Endothelial cell of umbilical vein (primary cell): ENCODE measurements around the gene SLC6A16. TPM values are rescaled to one million over a fixed set of nuclear protein-coding genes. Genes with fewer than 3 reads are reported as not detected.

Source experiments
- BruUV-seq: library from RNA; stranded (reverse); fragments of 400-500 nt; replicated peaks from 2 replicates; lab custom pipeline; 2021; lab: Mats Ljungman, UMichigan
- CTCF ChIA-PET: fragments of 300-600, 350-600 bp; sonication (Branson Sonifier 250); formaldehyde crosslinking; loops from one replicate; lab custom pipeline; 2021; ENCODE audit warnings: antibody characterized with exemption, inconsistent platforms; lab: Charles Lee
- POLR2A ChIA-PET: fragments of 300-600, 350-600 bp; sonication (Branson Sonifier 250); formaldehyde crosslinking; loops from one replicate; lab custom pipeline; 2021; ENCODE audit warnings: antibody characterized with exemption, inconsistent platforms; lab: Charles Lee
- DNase-seq: peaks from one replicate; pipeline ENCODE4 v3.0.0-alpha.2; 2011; ENCODE audit warnings: low read depth, low spot score
- FAIRE-seq: peaks from 2 replicates; lab custom pipeline; 2011; peaks lifted over from hg19 to GRCh38; lab: Jason Lieb, UNC
- H2AFZ ChIP-seq: 2 replicates; pipeline ENCODE4 v1.6.0; 2012; ENCODE audit warnings: low read depth, low read length, control low read depth, inconsistent platforms
- H3K27ac ChIP-seq: 2 replicates; pipeline ENCODE4 v1.5.1; 2011; ENCODE audit warnings: low read depth, mild to moderate bottlenecking, control low read depth, low read length, moderate library complexity; ENCODE audit not compliant: insufficient read depth
- H3K27me3 ChIP-seq, 2 experiments: 2 replicates each; pipeline versions ENCODE4 v1.6.0 to v1.6.1; 2011; ENCODE audit warnings: low read length in 2 of 2, mixed read lengths in 1 of 2; ENCODE audit not compliant: control insufficient read depth in 2 of 2, insufficient read depth in 2 of 2
- H3K36me3 ChIP-seq, 2 experiments: 2 replicates in 1 of 2; 3 replicates in 1 of 2; pipeline ENCODE4 v1.5.1; 2011; ENCODE audit warnings: low read length in 2 of 2, mild to moderate bottlenecking in 1 of 2, moderate library complexity in 1 of 2; ENCODE audit not compliant: control insufficient read depth in 2 of 2, insufficient read depth in 2 of 2; ENCODE audit errors: extremely low read depth in 1 of 2
- H3K4me1 ChIP-seq: 3 replicates; pipeline ENCODE4 v1.5.1; 2011; ENCODE audit warnings: mild to moderate bottlenecking, low read length; ENCODE audit not compliant: control insufficient read depth, insufficient read depth; ENCODE audit errors: extremely low read depth
- H3K4me2 ChIP-seq: 2 replicates; pipeline ENCODE4 v1.6.1; 2011; ENCODE audit warnings: low read length, control low read depth, mixed read lengths; ENCODE audit not compliant: insufficient read depth
- H3K4me3 ChIP-seq, 3 experiments: fragments of 200-600 bp in 1 of 3; sonication (generic), shearing (Covaris generic) in 1 of 3; replicated peaks in 1 of 3; 2 replicates each; pipeline ENCODE4 v1.5.1; 2011 to 2016; ENCODE audit warnings: control low read depth in 3 of 3, low read length in 3 of 3, mild to moderate bottlenecking in 2 of 3, inconsistent platforms in 1 of 3, low read depth in 1 of 3, moderate library complexity in 1 of 3; ENCODE audit not compliant: insufficient read depth in 1 of 3
- H3K79me2 ChIP-seq: 2 replicates; pipeline ENCODE4 v1.6.0; 2012; ENCODE audit warnings: low read length, inconsistent platforms; ENCODE audit not compliant: control insufficient read depth, insufficient read depth
- H3K9ac ChIP-seq: replicated peaks from 2 replicates; pipeline ENCODE3; 2011; ENCODE audit warnings: low read length, control low read depth; ENCODE audit not compliant: insufficient read depth; ENCODE audit errors: extremely low read depth
- H3K9me1 ChIP-seq: replicated peaks from 3 replicates; pipeline ENCODE4 v1.6.0; 2011; ENCODE audit warnings: mild to moderate bottlenecking, low read length; ENCODE audit not compliant: control insufficient read depth, insufficient read depth; ENCODE audit errors: extremely low read depth
- H3K9me3 ChIP-seq: replicated peaks from 2 replicates; pipeline ENCODE4 v1.5.1; 2012; ENCODE audit warnings: low read length, inconsistent platforms; ENCODE audit not compliant: control insufficient read depth, insufficient read depth
- H4K20me1 ChIP-seq: replicated peaks from 2 replicates; pipeline ENCODE3; 2011; ENCODE audit warnings: mild to moderate bottlenecking, low read length; ENCODE audit not compliant: control insufficient read depth, insufficient read depth; ENCODE audit errors: extremely low read depth
- JUN ChIP-seq: IDR thresholded peaks from 2 replicates; pipeline ENCODE4 v1.6.1; 2011; ENCODE audit warnings: borderline replicate concordance, low read depth; ENCODE audit not compliant: insufficient read length, insufficient read depth
- MAX ChIP-seq: IDR thresholded peaks from 2 replicates; pipeline ENCODE4 v1.6.1; 2011; ENCODE audit not compliant: insufficient read depth, insufficient read length
- MYC ChIP-seq: IDR thresholded peaks from one replicate; pipeline ENCODE4 v1.6.1; 2011; ENCODE audit warnings: mild to moderate bottlenecking, low read depth, low read length
- POLR2A ChIP-seq: IDR thresholded peaks from 2 replicates; pipeline ENCODE4 v1.6.1; 2012; ENCODE audit warnings: low read depth, mild to moderate bottlenecking, control low read depth, low read length
- POLR2AphosphoS5 ChIP-seq: IDR thresholded peaks from 2 replicates; pipeline ENCODE4 v1.6.1; 2012; ENCODE audit warnings: low read depth, mild to moderate bottlenecking, control low read depth, low read length, moderate library complexity; ENCODE audit not compliant: insufficient read depth
- dilution Hi-C: fragments of 300-500 bp; cut with MboI; formaldehyde crosslinking; loops from one replicate; pipeline ENCODE4 v1.15.0; 2019; ENCODE audit warnings: low sequenced_read_pairs; ENCODE audit not compliant: extremely low pct_ligation_motif_present
- intact Hi-C: fragments of 100-400 bp; cut with micrococcal nuclease; formaldehyde crosslinking; loops from one replicate; pipeline ENCODE4 v1.10.0; 2022
- polyA plus RNA-seq, 4 experiments: library from polyadenylated mRNA; depleted of rRNA in 3 of 4; stranded (reverse) in 3 of 4; unstranded in 1 of 4; fragments of >200 nt; gene quantifications; 2 replicates each; pipeline versions ENCODE4 v1.2.1 to v1.2.3, GENCODE V29; 2011 to 2012; ENCODE audit warnings: missing spikeins in 1 of 4
- total RNA-seq: library from RNA; stranded (reverse); gene quantifications from 2 replicates; pipeline ENCODE4 v1.2.3, GENCODE V29; 2021

SLC6A16 gene
- total and polyA plus RNA-seq, 2 donors (not counting 3 experiments of a cell fraction or from before 2014, with no cell fraction given): 1.1 to 1.6 TPM

DNA sequence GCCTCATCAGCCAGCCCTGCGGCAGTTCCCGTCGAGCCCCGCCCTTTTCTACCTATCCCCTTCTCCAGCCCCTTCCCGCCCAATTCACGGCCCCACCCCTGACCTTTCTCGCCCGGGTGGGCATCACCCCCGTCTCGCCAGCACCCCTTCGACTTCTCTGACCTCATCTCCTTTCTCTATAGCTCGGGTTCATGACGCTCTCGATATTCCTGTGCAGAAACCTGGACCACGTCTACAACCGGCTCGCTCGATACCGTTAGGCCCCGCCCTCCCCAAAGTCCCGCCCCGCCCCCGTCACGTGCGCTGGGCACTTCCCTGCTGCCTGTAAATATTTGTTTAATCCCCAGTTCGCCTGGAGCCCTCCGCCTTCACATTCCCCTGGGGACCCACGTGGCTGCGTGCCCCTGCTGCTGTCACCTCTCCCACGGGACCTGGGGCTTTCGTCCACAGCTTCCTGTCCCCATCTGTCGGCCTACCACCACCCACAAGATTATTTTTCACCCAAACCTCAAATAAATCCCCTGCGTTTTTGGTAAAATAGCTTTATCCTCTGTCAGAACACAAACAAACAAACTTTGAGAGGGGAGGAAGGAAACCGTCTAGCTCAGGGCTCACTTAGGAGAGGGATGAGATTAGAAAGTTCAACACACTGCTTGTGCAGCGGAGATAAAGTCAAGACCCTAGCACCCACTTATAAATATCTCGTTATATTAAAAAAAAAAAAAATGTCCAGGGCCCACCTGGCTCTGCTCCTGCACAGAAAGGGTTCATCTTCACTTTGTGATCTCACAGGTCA lies 15.3 kb upstream of the SLC6A16 start:
- CTCF ChIA-PET: interaction anchor here (1.3 to 3.5 kb wide), 3 partner anchors 12 to 114 kb away, joined by 3 to 15 read pairs (median 6); no protein-coding TSS in a partner anchor
- intact Hi-C loops (loop anchor here (1.0 kb wide), 1 partner anchor 21 kb away; no protein-coding TSS in a partner anchor), dilution Hi-C loops (no loop called here)
- no TSS peak for BruUV-seq
- Histone ChIP-seq H3K27me3 (no peaks in the 10 kb centered on the region), H3K79me2 (no peaks in the 10 kb centered on the region), H2AFZ (no peak overlapping the region), H3K9me3 (no peaks in the 10 kb centered on the region), H3K36me3 (peaks cover 12 to 32% of the 10 kb centered on the region in 2 experiments), H3K4me1 (peaks cover 15% of the 10 kb centered on the region), H4K20me1 (no peaks in the 10 kb centered on the region), H3K27ac (no peak overlapping the region), H3K4me2 (no peak overlapping the region), H3K9me1 (no peaks in the 10 kb centered on the region), H3K4me3 (no peak overlapping the region), H3K9ac (no peak overlapping the region)
- DNase-seq (peak; percentile 56), FAIRE-seq (no peak)
- TF ChIP-seq MYC (no peak), POLR2AphosphoS5 (no peak), MAX (peak; percentile 38), POLR2A (no peak), JUN (no peak)
- POLR2A ChIA-PET: no interaction called here
